ENCODE results near the gene KRT7. TPM values are rescaled to one million over a fixed set of nuclear protein-coding genes. Genes with fewer than 3 reads are reported as not detected.
A peak's percentile ranks its signal among the peaks of the same experiment; 100 is the strongest.
"Not testable (repeated sequence)": the region's sequence is repeated elsewhere in the genome, so short reads cannot be mapped to it uniquely, and the experiment has no call there.

The KRT7 gene
- total RNA-seq, 2 experiments from 2014 or later: 4.7 to 18.3 TPM

DNA sequence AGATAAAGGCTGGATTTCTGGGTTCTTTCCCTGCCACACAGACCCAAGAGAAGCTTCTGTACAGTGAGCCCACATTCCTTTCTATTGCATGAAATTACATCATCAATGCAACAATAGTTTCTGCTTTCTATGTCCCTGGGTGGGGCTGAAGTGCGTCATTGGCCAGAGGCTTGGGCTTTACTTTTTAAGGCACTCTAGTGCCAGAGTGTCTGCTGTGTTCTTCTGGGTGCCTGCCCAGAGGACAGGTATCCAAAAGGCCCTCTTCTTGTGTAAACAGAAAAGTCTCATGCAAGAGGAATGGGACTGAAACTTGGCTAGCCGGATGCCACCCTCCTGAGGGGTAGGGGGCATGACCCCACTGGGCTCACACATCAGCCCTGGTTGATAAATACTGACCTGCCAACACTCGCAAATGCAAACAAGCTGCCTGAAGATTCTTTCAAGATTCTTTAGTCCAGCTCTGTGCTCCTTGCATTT lies 47.3 kb downstream of the KRT7 start:
- DNase-seq: no peak
- CTCF ChIA-PET: interaction anchor here (0.6 to 6.1 kb wide), 14 partner anchors 12 to 147 kb away, joined by 3 to 74 read pairs (median 9); partner anchors contain the start of gene KRT81
- no peak overlapping the region for H3K27ac Mint-ChIP-seq
- no peak for ATAC-seq
- H3K9me3 Mint-ChIP-seq (ENCODE audit: low read depth): no peaks in the 10 kb centered on the region
- H3K4me3 Mint-ChIP-seq: no peak overlapping the region
- H3K36me3 Mint-ChIP-seq: no peaks in the 10 kb centered on the region
- H3K27me3 Mint-ChIP-seq: peaks cover 47% of the 10 kb centered on the region
- H3K4me1 Mint-ChIP-seq: peaks cover 5% of the 10 kb centered on the region

GRCh38 chr12:52280796-52281560 lies 47.9 kb downstream of the KRT7 start:
- Mint-ChIP-seq H3K4me3 (no peak overlapping the region), H3K9me3 (ENCODE audit: low read depth) (no peaks in the 10 kb centered on the region), H3K27ac (no peak overlapping the region), H3K36me3 (no peaks in the 10 kb centered on the region), H3K27me3 (peaks cover 42% of the 10 kb centered on the region), H3K4me1 (peaks cover 5% of the 10 kb centered on the region)
- DNase-seq (no peak), ATAC-seq (no peak)
- CTCF ChIA-PET: interaction anchor here (0.6 to 6.1 kb wide), 9 partner anchors 11 to 95 kb away, joined by 3 to 74 read pairs (median 20); partner anchors contain the start of gene KRT81

- Mint-ChIP-seq H3K9me3 (ENCODE audit: low read depth) (no peaks in the 10 kb centered on the region), H3K4me1 (peaks cover 14% of the 10 kb centered on the region), H3K4me3 (no peak overlapping the region), H3K27ac (no peak overlapping the region), H3K27me3 (peaks cover 16% of the 10 kb centered on the region), H3K36me3 (no peaks in the 10 kb centered on the region)
- DNase-seq (no peak), ATAC-seq (no peak)
- CTCF ChIA-PET: interaction anchor here (1.1 to 2.0 kb wide), 7 partner anchors 11 to 130 kb away, joined by 3 to 5 read pairs (median 4); no protein-coding TSS in a partner anchor
These were observed 51.6 kb downstream of the KRT7 start for GRCh38 chr12:52284562-52285171.

- Mint-ChIP-seq H3K36me3 (no peaks in the 10 kb centered on the region), H3K9me3 (ENCODE audit: low read depth) (no peaks in the 10 kb centered on the region), H3K27ac (no peak overlapping the region), H3K4me3 (no peak overlapping the region), H3K27me3 (peaks cover 12% of the 10 kb centered on the region), H3K4me1 (peaks cover 14% of the 10 kb centered on the region)
- CTCF ChIA-PET: interaction anchor here (1.1 to 1.7 kb wide), 4 partner anchors 22 to 131 kb away, joined by 3 to 5 read pairs (median 4); no protein-coding TSS in a partner anchor
- DNase-seq (no peak), ATAC-seq (no peak)
These were observed 52.2 kb downstream of the KRT7 start for GRCh38 chr12:52285172-52285745.

DNA sequence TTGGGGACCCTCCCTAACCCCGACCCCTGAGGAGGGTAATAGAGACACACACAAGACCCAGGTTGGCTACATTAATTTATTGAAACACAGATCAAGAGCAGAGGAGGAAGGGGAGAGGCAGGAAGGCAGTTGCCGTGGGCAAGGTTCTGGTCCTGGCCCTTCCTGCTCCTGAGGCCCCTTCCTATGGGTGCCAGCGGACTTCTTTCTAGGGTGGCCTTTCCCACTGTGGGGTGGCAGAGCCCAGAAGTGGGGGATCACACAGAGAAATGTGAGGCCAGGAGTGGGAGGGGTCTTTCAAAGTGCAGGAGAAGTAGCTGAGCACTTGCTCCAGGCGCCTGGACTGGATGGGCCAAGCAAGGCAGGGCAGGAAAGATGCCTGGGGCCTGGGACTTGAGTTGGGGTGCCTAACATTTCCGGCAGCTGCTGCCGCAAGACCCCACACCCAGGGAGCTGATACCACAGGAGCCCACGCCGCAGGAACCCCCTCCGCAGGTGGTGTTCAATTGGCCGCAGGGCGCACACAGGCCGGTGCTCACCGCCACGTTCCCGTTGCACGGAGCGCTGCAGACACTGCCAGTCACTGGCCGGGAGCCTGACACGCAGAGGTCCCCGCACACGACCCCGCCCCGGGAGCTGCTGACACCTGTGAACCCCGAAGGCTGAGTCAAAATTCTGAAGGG lies 52.9 kb downstream of the KRT7 start:
- CTCF ChIA-PET: interaction anchor here (1.1 to 2.1 kb wide), 6 partner anchors 21 to 131 kb away, joined by 3 to 6 read pairs (median 5); no protein-coding TSS in a partner anchor
- ATAC-seq (no peak), DNase-seq (no peak)
- no peaks in the 10 kb centered on the region for H3K36me3 Mint-ChIP-seq
- peaks cover 14% of the 10 kb centered on the region for H3K4me1 Mint-ChIP-seq
- H3K27ac Mint-ChIP-seq: no peak overlapping the region
- H3K27me3 Mint-ChIP-seq: peaks cover 7% of the 10 kb centered on the region
- H3K9me3 Mint-ChIP-seq (ENCODE audit: low read depth): no peaks in the 10 kb centered on the region
- no peak overlapping the region for H3K4me3 Mint-ChIP-seq

GRCh38 chr12:52286857-52287785 lies 54.1 kb downstream of the KRT7 start:
- not testable (repeated sequence) for H3K27ac Mint-ChIP-seq; H3K9me3 Mint-ChIP-seq (ENCODE audit: low read depth); H3K36me3 Mint-ChIP-seq; H3K4me3 Mint-ChIP-seq; DNase-seq; ATAC-seq
- Mint-ChIP-seq H3K27me3 (peaks cover 10% of the 10 kb centered on the region), H3K4me1 (peaks cover 14% of the 10 kb centered on the region)
- CTCF ChIA-PET: interaction anchor here (1.1 to 2.1 kb wide), 4 partner anchors 20 to 132 kb away, joined by 3 to 6 read pairs (median 5); no protein-coding TSS in a partner anchor

DNA sequence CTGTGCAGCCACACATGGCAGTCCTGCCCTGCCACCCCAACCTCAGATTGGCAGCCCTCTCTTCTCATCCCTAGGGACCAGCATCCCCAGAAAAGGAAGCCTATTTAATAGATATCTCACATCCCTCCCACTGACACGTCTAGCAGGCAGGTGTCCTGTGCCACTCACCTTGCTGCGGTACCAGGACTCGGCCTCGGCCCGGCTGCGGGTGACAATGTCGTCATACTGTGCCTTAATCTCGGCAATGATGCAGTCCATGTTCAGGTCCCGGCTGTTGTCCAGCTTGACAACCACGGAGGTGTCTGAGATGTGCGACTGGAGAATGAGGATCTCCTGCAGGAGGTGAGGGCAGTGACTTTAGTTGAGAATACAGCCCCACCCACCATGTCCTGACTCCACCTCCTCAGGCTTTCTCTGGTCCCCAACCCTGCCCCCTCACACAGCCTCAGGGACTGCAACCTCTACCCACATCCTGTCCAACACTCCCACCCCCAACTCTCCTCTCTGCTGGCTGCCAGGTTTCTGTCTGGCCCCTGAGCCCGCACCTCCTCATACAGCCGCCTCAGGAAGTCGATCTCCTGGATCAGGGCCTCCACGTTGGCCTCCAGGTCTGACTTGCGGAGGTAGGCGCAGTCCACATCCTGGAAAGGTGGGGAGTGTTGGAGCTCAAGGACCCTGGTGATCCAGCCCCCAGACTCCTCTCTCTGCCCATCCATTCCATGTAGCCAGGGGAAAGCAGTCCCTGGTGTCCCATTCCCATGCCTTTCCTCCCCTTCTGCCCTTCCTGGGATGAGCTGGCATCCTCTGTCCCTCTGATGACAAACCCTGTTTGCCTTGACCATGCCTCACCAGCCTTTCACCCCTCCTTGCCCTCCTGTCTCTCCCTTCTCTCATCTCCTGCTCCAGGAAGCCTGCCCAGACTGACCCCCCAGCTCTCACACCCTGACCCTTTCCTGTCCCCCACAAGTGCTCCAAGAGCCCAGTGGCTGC lies 55.1 kb downstream of the KRT7 start:
- CTCF ChIA-PET: interaction anchor here (1.1 to 2.1 kb wide), 2 partner anchors 9 to 133 kb away, joined by 3 to 5 read pairs; no protein-coding TSS in a partner anchor
- not testable (repeated sequence) for H3K36me3 Mint-ChIP-seq; H3K9me3 Mint-ChIP-seq (ENCODE audit: low read depth); H3K4me3 Mint-ChIP-seq; DNase-seq
- ATAC-seq: peak; percentile 81
- H3K4me1 Mint-ChIP-seq: peaks cover 14% of the 10 kb centered on the region
- peak overlapping the region; percentile 39 for H3K27ac Mint-ChIP-seq
- H3K27me3 Mint-ChIP-seq: peaks cover 12% of the 10 kb centered on the region

GRCh38 chr12:52290483-52291134 lies 57.6 kb downstream of the KRT7 start:
- H3K4me3 Mint-ChIP-seq; H3K36me3 Mint-ChIP-seq; DNase-seq; ATAC-seq; H3K27ac Mint-ChIP-seq; H3K9me3 Mint-ChIP-seq (ENCODE audit: low read depth): not testable (repeated sequence)
- Mint-ChIP-seq H3K27me3 (peaks cover 25% of the 10 kb centered on the region), H3K4me1 (peaks cover 19% of the 10 kb centered on the region)
- CTCF ChIA-PET: interaction anchor here (2.5 kb wide), 1 partner anchor 11 kb away, joined by 20 read pairs; no protein-coding TSS in a partner anchor

DNA sequence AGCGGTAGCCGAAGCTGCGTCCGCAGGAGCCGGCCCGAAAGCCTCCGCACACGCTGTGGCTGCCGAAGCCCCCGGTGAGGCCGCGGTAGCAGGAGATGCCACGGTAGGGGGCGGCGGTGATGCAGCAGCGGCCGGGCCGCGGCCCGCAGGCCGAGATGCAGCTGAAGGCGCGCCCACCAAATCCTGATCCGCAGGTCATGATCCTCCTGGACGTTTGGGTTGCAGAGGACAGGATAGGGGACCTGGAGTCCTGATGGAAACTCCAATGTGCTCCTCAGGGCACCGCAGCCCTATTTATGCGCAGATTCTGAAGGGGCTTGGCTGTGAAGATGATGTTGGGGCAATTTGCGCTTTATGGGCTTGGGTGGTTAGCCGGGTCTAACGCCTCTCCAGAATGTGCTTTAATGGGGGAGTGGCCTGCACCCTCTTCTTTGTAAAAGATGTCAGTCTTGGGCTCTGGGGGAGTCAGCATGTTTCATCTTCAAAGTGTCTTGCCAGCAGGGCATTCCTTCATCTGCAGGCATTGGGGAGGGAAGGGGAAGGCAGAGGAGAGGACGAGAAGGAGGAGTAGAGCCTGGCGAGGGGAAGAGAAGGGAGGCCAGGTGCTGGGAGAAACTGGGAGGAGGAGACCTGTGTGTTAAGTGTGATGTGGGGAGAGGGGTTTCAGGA lies 58.4 kb downstream of the KRT7 start, which contains the start of gene KRT81:
Gene KRT81, minus strand, starts transcription at position 268 of the 669 bp plus-strand sequence. Its CDS starts 69 bp downstream, at position 199.
- DNase-seq: no peak
- peaks cover 20% of the 10 kb centered on the region for H3K4me1 Mint-ChIP-seq
- H3K27me3 Mint-ChIP-seq: peaks cover 30% of the 10 kb centered on the region
- no peaks in the 10 kb centered on the region for H3K9me3 Mint-ChIP-seq (ENCODE audit: low read depth)
- no peak within 1 kb of the TSS for H3K27ac Mint-ChIP-seq
- CTCF ChIA-PET: interaction anchor here (1.5 to 2.5 kb wide), 2 partner anchors 12 to 15 kb away, joined by 6 to 20 read pairs; no protein-coding TSS in a partner anchor
- H3K4me3 Mint-ChIP-seq: no peak within 1 kb of the TSS
- ATAC-seq: no peak
- H3K36me3 Mint-ChIP-seq: peaks cover 3% of the 10 kb centered on the region

DNA sequence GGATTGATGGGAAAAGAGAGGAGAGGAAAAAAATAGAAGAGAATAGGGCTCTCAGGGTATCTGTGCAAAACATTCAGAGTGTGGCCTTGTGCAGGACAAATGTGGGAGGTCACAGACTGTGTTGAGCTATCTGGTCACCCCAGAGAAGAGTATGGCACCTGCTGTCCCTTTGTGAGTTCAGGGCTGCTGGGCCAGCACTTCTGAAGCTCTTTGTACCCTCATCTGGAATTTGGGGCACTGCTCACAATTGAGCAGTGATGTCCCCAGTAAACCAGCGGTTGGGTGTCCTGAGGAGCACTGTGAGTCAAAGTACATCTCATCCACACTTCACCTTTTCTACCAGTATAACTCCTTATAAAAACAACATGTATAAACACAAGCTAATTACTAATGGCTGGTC lies 60.9 kb downstream of the KRT7 start:
- Mint-ChIP-seq H3K27ac (no peak overlapping the region), H3K9me3 (ENCODE audit: low read depth) (no peaks in the 10 kb centered on the region), H3K4me3 (no peak overlapping the region), H3K36me3 (peaks cover 3% of the 10 kb centered on the region), H3K4me1 (peaks cover 6% of the 10 kb centered on the region), H3K27me3 (peaks cover 50% of the 10 kb centered on the region)
- CTCF ChIA-PET: interaction anchor here (1.1 to 2.4 kb wide), 5 partner anchors 13 to 171 kb away, joined by 4 to 15 read pairs (median 5); no protein-coding TSS in a partner anchor
- DNase-seq (no peak), ATAC-seq (no peak)

Data from activated CD8-positive, alpha-beta memory T cell treated with anti-CD3 and anti-CD28 coated beads, Interleukin-2, amount 10 ng/mL, durations not matched to agents 7 days and 5 days (primary cell).